H1 (cell line): ENCODE results near the gene LRRC39. TPM values are rescaled to one million over a fixed set of nuclear protein-coding genes. Genes with fewer than 3 reads are reported as not detected.

Experiments used
- CHD7 ChIP-seq: fragments of 300-600 bp; sonication (generic); IDR thresholded peaks from 2 replicates; pipeline ENCODE4 v1.7.1; 2012; ENCODE audit warnings: low read length, moderate library complexity, mild to moderate bottlenecking, inconsistent platforms; ENCODE audit not compliant: insufficient replicate concordance
- EZH2 ChIP-seq: fragments of 200-600 bp; sonication (generic); IDR thresholded peaks from 2 replicates; pipeline ENCODE4 v1.7.1; 2012; ENCODE audit warnings: low read depth, mild to moderate bottlenecking, moderate library complexity, low read length, inconsistent platforms; ENCODE audit not compliant: severe bottlenecking
- MAFK ChIP-seq: IDR thresholded peaks from 2 replicates; pipeline ENCODE4 v1.6.1; 2012; ENCODE audit warnings: low read depth, mild to moderate bottlenecking, improper control_type of control experiment, low read length
- NANOG ChIP-seq: IDR thresholded peaks from 2 replicates; pipeline ENCODE4 v1.6.1; 2011; ENCODE audit warnings: low read length, low read depth, mild to moderate bottlenecking, inconsistent platforms; ENCODE audit not compliant: insufficient read depth, poor library complexity, severe bottlenecking
- polyA plus RNA-seq, 7 experiments: library from polyadenylated mRNA; depleted of rRNA in 3 of 7; stranded (reverse) in 5 of 7; unstranded in 2 of 7; fragments of >200 nt in 5 of 7; fragments of 200-250 nt in 2 of 7; gene quantifications; 1 replicate in 5 of 7; 2 replicates in 1 of 7; 4 replicates in 1 of 7; pipeline versions ENCODE4 v1.2.1 to v1.2.3, GENCODE V29; 2011 to 2013; ENCODE audit warnings: missing spikeins in 2 of 7, mixed read lengths in 2 of 7
- total RNA-seq: library from RNA; stranded (reverse); fragmentation: NEBNext Ultra II Directional; extraction: Animal tissue kit (Norgen Biotek cat#: 25700); gene quantifications from 2 replicates; pipeline ENCODE4 v1.2.1, GENCODE V29; 2021

Gene LRRC39
- total and polyA plus RNA-seq, 2 of the 8 experiments (the other 6 are each of a cell fraction or from before 2014, with no cell fraction given) = 0.33 to 0.39 TPM

DNA sequence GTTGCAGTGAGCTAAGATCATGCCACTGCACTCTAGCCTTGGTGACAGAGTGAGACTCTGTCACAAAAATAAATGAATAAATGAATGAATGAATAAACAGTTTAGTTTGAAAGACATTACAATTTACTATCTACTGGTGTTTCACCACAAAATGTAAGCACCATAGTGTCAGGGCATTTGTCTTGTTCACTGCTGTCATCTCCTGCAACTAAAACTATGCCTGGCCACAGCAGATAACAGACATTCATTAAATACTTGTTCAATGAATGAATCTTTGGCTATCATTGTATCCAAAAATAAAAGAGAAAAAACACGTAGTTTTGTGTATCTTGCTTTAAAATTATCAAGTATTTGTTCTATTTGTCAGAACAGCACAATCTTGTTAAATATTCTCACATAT, 77.9 kb downstream of the LRRC39 start (continued):
- TF ChIP-seq CHD7 (no peak), NANOG (no peak), MAFK (no peak), EZH2 (no peak)
- TF ChIP-seq, all 59 proteins: peak for 0
